Progenitor cell of endocrine pancreas (in vitro differentiated cells): ENCODE results near the gene NLRX1. TPM values are rescaled to one million over a fixed set of nuclear protein-coding genes. Genes with fewer than 3 reads are reported as not detected.
"Not testable (repeated sequence)": the region's sequence is repeated elsewhere in the genome, so short reads cannot be mapped to it uniquely, and the experiment has no call there.

ENCODE experiments used
- DNase-seq: peaks from one replicate; pipeline ENCODE4 v3.0.0; 2021; ENCODE audit warnings: low spot score; ENCODE audit not compliant: unreplicated experiment
- H3K27ac Mint-ChIP-seq: 2 replicates; pipeline ENCODE4 v1.8.0; 2021; ENCODE audit warnings: mild to moderate bottlenecking, moderate library complexity, mixed read lengths
- H3K27me3 Mint-ChIP-seq: 2 replicates; pipeline ENCODE4 v1.8.0; 2021; ENCODE audit warnings: mixed read lengths
- H3K36me3 Mint-ChIP-seq: 2 replicates; pipeline ENCODE4 v1.8.0; 2022; ENCODE audit warnings: mixed read lengths; ENCODE audit not compliant: insufficient read depth
- H3K4me1 Mint-ChIP-seq: 2 replicates; pipeline ENCODE4 v1.8.0; 2021; ENCODE audit warnings: low read depth, mixed read lengths
- H3K4me3 Mint-ChIP-seq: 2 replicates; pipeline ENCODE4 v1.8.0; 2021; ENCODE audit warnings: low read depth, mild to moderate bottlenecking, moderate library complexity, mixed read lengths
- H3K9me3 Mint-ChIP-seq: 2 replicates; pipeline ENCODE4 v1.8.0; 2021; ENCODE audit warnings: low read depth, mixed read lengths
- total RNA-seq: library from RNA; stranded (reverse); gene quantifications from 2 replicates; pipeline ENCODE4 v1.2.1, GENCODE V29; 2021
- TF ChIP-seq, protein P1 (sequence below): fragments of 200-600 bp; sonication (generic); IDR thresholded peaks from one replicate; pipeline ENCODE4 v1.5.0; 2021; ENCODE audit warnings: antibody characterized with exemption, mild to moderate bottlenecking; ENCODE audit not compliant: unreplicated experiment

NLRX1 gene
- total RNA-seq, 1 donor from 2014 or later = 15.9 TPM

GRCh38 chr11:119180729-119181676, 12.5 kb downstream of the NLRX1 start:
- no peaks in the 10 kb centered on the region for H3K9me3 Mint-ChIP-seq
- H3K4me1 Mint-ChIP-seq = peaks cover 8% of the 10 kb centered on the region
- TF ChIP-seq, protein P1, sequence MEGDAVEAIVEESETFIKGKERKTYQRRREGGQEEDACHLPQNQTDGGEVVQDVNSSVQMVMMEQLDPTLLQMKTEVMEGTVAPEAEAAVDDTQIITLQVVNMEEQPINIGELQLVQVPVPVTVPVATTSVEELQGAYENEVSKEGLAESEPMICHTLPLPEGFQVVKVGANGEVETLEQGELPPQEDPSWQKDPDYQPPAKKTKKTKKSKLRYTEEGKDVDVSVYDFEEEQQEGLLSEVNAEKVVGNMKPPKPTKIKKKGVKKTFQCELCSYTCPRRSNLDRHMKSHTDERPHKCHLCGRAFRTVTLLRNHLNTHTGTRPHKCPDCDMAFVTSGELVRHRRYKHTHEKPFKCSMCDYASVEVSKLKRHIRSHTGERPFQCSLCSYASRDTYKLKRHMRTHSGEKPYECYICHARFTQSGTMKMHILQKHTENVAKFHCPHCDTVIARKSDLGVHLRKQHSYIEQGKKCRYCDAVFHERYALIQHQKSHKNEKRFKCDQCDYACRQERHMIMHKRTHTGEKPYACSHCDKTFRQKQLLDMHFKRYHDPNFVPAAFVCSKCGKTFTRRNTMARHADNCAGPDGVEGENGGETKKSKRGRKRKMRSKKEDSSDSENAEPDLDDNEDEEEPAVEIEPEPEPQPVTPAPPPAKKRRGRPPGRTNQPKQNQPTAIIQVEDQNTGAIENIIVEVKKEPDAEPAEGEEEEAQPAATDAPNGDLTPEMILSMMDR = no peak
- no peak overlapping the region for H3K4me3 Mint-ChIP-seq
- no peak for DNase-seq
- no peak overlapping the region for H3K27ac Mint-ChIP-seq
- no peaks in the 10 kb centered on the region for H3K27me3 Mint-ChIP-seq
- peaks cover 2% of the 10 kb centered on the region for H3K36me3 Mint-ChIP-seq

- Mint-ChIP-seq H3K4me1 (peaks cover 14% of the 10 kb centered on the region), H3K36me3 (peaks cover 2% of the 10 kb centered on the region), H3K4me3 (no peak overlapping the region), H3K27me3 (no peaks in the 10 kb centered on the region), H3K9me3 (no peaks in the 10 kb centered on the region), H3K27ac (no peak overlapping the region)
- TF ChIP-seq, protein P1 = no peak
- no peak for DNase-seq
These were observed 13.3 kb downstream of the NLRX1 start for GRCh38 chr11:119181677-119182412.

GRCh38 chr11:119184399-119184798, 15.9 kb downstream of the NLRX1 start:
- H3K4me3 Mint-ChIP-seq, H3K27ac Mint-ChIP-seq, H3K9me3 Mint-ChIP-seq, H3K27me3 Mint-ChIP-seq, H3K36me3 Mint-ChIP-seq, DNase-seq: not testable (repeated sequence)
- H3K4me1 Mint-ChIP-seq = peaks cover 16% of the 10 kb centered on the region

DNA sequence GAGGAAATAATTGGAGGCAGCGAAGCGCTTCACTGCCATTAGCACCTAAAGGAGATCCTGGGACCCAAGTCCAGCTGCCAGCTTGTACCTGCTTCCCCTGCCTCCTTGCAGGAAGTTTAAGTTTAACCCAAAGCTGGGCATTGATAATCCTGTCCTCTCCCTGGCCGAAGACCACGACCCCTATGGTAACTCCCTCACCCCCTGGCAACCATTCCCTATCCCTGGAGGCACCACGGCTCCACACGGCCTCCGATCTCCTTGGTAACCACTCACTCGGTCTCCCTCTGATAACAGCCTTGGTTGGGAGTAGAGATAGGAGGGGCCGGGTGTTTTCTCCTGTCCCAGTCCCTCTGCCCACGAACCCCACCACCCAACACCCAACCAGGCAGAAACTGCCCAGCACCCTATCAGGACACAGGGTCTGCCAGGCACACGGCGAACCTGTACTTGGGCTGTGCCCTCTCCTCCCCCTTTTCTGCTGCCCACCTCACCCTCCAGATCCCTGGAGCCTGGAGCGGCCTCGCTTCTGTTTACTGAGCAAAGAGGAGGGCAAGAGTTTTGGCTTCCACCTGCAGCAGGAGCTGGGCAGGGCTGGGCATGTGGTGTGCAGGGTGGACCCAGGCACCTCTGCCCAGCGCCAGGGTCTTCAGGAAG, 17.6 kb downstream of the NLRX1 start:
- H3K27me3 Mint-ChIP-seq = no peaks in the 10 kb centered on the region
- no peak overlapping the region for H3K27ac Mint-ChIP-seq
- no peak for DNase-seq
- H3K4me3 Mint-ChIP-seq = peak overlapping the region; percentile 24
- peaks cover 16% of the 10 kb centered on the region for H3K4me1 Mint-ChIP-seq
- peaks cover 2% of the 10 kb centered on the region for H3K36me3 Mint-ChIP-seq
- H3K9me3 Mint-ChIP-seq = no peaks in the 10 kb centered on the region
- TF ChIP-seq, protein P1 = no peak

DNA sequence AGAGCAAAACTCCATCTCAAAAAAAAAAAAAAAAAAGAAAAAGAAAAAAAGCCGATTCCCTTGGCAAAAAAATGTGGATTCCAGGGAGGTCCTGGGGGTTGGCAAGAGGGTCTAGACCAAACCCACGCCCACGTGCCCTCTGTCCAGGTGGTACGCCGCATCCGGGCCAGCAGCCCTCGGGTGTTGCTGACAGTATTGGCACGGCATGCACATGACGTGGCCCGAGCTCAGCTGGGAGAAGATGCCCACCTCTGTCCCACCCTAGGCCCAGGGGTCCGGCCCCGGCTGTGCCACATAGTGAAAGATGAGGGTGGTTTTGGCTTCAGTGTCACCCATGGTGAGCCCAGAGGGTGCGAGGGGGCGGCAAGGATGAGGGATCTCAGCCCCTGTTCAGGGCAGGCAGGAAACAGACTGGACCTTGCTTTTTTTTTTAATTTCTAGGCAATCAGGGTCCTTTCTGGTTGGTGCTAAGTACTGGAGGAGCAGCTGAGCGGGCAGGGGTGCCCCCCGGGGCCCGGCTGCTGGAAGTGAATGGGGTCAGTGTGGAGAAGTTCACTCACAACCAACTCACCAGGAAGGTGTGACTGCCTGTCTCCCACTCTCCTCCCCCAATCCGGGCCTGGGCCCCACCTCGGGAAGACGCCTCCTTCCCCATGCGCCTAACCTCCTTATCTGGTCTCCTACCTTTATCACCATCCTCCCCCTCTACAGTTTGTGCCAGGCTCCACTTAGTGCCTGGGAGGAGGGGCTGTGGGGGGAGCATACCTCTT, 18.8 kb downstream of the NLRX1 start:
- peaks cover 2% of the 10 kb centered on the region for H3K36me3 Mint-ChIP-seq
- H3K27ac Mint-ChIP-seq = no peak overlapping the region
- DNase-seq = no peak
- H3K27me3 Mint-ChIP-seq = no peaks in the 10 kb centered on the region
- TF ChIP-seq, protein P1 = no peak
- H3K4me3 Mint-ChIP-seq = no peak overlapping the region
- no peaks in the 10 kb centered on the region for H3K9me3 Mint-ChIP-seq
- H3K4me1 Mint-ChIP-seq = peaks cover 16% of the 10 kb centered on the region
